Mesenteric fat pad (tissue), 1 donor: Measurements from ENCODE around the gene ZBTB39. TPM values are rescaled to one million over a fixed set of nuclear protein-coding genes. Genes with fewer than 3 reads are reported as not detected.
"Not testable (repeated sequence)": the region's sequence is repeated elsewhere in the genome, so short reads cannot be mapped to it uniquely, and the experiment has no call there.

Source experiments
- DNase-seq: peaks from one replicate; pipeline ENCODE4 v3.0.0-alpha.2; 2020; ENCODE audit warnings: low spot score
- total RNA-seq: library from RNA; stranded (reverse); fragmentation: NEBNext Ultra II Directional; extraction: Animal tissue kit (Norgen Biotek cat#: 25700); gene quantifications from one replicate; pipeline ENCODE4 v1.2.1, GENCODE V29; 2021
- donor health status: DM: yes; HTN: yes; CAD: no.

The ZBTB39 gene
- total RNA-seq, 1 donor from 2014 or later = 3.6 TPM

DNA sequence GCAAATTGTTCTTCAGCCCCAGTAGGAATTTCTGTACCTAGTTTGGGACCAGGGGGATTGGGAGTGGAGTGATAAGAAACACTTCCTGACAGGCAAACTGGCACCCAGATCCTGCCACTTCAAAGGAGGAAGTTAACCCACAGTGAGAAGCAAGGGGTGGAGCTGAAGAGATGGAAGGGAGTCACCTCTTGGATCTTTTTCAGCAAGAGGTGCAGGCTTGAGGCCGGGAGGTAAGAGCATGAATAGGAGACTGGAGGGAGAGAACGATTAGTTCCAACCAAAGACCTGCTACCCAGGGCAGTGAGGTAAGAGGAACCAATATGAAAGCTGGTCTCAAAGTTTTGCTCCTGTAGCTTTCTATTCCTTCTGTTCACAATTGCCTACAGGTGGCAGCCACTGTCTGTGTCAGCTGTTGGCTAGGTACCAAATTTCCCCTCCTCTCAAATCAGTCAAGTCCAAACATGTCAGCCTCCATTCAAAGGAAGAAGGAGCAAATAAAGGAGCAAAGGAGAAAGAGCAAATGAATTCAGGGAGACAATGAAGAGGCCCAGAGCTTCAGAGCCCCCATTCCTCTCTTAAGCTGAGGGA lies 24.9 kb upstream of the ZBTB39 start:
- DNase-seq = peak; percentile 37

DNA sequence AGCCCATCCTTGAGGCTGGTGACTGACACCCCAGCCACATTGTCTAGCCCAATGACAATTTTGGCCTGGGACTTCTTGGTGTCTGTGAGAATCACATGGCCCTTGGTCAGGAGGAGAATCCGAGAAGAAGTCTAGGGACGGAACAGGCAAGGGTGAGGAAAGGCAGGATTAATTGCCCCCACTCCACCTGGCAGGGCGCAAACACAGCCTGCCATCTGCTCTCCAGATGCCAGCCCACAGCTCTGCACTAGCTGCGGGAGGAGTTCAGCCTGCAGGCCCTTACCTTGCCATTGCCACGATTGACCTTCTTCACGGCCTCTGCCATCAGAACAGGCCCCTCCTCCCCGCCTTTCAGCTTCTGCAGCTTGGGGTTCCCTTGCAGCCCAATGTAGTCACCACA lies 23.1 kb upstream of the ZBTB39 start:
- no peak for DNase-seq

DNA sequence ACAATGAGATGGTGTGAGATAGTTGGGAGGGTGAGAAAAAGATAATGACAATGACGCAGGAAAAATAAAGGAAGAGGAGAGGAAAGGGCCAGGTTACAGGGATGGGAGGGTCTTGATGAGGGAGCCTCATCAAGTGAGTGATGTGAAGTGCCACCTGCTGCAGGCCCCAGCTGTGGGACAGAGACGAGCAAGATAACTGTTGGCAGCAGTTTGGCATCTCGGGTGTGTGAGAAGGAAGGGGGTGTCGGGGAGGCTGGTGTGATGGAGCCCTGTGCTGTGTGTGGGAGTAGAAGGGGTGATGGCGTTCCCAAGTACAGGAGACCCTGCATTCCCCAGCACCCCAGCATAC lies 21.4 kb upstream of the ZBTB39 start:
- DNase-seq = peak; percentile 51

DNA sequence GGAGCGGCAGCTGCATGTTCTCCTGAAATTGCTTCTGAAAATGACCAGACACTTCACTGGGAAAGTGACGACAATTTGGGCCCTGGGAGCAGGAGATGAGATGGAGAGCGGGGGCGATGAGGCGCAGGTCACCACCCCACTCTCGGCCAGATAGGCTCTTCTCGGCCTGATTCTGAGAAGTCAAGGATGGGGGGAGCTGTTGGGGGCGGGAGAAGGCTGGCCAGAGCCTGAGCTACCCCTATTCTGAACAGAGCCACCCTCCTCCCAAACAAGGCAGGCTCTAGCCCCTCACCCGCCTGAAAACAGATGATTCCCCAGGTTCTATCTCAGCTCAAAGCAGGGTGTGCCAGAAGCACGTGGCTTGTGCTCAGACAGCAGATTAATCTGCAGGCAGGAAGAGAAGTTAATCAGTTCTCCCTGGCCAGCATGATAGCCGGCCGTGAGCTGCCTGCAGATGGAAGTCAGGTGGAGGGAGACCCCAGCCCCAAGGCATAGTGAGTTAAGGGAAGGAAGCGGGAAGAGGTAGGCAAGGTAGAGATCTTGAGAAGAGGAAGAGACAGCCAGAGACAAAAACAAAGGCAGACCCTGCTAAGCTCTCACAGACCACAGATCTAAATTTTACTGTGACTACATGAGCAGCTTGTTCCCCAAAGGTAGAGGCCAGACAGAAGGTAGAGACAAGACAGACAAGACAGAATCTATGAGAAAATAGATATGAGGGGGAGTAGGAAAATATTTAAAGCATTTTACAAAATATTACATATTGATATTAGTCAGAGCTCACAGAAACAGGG lies 20.9 kb upstream of the ZBTB39 start:
- no peak for DNase-seq

DNA sequence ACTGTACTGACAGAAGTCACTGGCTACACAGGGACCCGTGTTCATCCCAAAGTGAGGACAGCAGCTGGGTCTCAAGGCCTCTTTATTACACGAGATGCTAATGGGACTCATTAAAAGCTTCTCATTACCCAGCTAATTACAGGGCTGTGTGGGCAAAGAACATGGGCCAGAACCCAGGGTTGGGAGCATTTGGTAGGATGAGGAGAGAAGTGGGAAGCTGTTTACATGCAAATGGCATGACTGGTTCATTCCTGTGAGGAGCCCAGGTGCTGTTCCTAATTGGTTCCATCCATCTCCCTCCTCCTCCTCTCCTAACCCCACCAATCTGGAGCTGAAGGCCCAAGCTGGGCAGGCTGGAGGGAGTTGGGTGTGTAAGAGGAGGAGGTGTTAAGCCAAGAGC lies 18.9 kb upstream of the ZBTB39 start:
- no peak for DNase-seq

DNA sequence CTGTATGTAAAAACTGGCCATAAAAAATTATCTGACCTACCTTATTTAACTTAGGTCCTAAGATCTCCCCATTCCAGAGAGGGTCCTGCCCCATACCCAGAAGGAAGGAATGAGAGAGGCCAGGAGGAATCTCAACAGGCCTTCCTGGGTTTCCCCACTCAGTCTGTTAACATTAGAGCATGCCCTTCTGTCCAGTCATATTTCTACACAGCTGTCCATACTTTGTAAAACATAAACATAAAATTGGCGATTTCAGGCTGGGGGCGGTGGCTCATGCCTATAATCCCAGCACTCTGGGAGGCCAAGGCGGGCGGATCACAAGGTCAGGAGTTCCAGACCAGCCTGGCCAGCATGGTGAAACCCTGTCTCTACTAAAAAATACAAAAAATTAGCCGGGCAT lies 16.0 kb upstream of the ZBTB39 start:
- not testable (repeated sequence) for DNase-seq

DNA sequence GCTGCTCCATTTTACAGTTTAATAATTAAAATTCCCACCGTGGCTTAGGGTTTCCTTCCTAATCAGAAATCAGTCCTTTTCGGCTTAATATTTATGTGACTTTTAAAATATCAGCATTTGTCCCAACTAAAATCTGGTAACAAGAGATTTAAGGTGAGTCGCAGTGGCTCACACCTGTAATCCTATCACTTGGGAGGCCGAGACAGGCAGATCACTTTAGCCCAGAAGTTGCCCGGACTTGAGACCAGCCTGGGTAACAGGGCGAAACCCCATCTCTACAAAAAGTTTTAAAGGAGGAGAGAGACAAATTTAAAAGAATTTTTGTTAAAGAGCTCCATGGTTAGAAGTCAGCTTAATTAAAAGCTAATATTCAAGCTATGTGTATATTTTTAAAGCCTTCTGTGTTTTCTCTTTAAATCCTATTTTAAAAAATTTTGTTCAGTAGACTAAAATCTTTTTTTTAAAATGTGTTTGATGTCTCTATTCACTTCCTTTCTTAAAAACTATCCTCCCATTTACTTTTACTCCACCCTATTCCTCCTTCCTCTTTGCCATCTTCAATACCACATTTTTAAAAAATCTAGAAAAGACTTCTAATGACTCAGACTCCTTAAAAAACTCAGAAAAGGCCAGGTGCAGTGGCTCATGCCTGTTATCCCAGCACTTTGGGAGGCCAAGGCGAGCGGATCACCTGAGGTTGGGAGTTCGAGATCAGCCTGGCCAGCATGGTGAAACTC lies 13.8 kb upstream of the ZBTB39 start:
- no peak for DNase-seq

DNA sequence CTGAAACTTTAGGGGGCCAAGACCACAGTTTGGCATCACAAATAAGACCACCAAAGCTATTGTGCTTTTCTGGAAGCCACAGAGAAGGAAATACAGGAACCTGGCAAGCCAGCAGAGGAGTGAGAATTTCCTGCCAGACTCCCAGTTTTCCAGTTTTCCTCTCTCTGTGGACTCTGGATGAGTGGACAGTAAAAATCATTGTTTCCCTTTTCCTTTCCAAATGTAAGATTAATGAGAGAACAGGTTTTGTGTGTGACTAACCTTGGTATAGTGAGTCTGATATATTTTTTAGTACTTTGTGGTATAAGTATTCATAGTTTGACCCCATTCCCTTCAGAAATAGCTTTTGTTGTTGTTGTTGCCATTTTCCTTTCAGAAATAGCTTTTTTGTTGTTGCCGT lies 12.6 kb upstream of the ZBTB39 start:
- no peak for DNase-seq

DNA sequence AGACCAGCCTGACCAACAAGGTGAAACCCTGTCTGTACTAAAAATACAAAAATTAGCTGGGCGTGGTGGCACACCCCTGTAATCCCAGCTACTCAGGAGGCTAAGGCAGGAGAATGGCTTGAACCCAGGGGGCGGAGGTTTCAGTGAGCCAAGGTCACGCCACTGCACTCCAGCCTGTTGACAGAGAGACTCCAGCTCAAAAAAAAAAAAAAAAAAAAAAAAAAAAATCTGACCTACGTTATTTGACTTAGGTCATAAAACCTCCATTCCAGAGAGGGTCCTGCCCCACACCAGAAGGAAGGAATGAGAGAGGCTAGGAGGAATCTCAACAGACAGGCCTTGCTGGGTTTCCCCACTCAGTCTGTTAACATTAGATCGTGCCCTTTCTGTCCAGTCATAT lies 12.0 kb upstream of the ZBTB39 start:
- DNase-seq = not testable (repeated sequence)

DNA sequence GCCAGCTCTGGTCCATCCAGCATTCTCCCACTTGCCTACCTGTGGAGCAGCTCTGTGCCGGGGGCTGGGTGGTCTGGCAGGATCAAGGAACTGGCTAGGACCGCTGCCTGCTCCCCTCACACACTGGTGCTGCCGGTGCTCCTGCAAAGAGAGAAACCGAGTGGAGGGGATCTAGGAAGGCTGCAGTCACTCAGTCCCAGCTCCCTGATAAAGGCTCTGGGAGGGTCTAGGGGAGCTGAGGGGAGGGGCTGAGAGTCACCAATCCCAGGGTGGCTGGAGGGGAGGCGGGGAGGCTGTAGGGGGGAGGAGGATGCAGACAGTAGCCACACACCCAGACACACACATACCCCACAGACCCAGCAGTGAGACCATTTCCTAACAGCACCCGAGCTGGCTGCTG lies 10.0 kb upstream of the ZBTB39 start, which contains the start of gene TAC3:
TSS of gene TAC3 (minus strand) at position 182 of the 400 bp plus-strand sequence. CDS start 732 bp downstream, outside the sequence.
- no peak for DNase-seq

DNA sequence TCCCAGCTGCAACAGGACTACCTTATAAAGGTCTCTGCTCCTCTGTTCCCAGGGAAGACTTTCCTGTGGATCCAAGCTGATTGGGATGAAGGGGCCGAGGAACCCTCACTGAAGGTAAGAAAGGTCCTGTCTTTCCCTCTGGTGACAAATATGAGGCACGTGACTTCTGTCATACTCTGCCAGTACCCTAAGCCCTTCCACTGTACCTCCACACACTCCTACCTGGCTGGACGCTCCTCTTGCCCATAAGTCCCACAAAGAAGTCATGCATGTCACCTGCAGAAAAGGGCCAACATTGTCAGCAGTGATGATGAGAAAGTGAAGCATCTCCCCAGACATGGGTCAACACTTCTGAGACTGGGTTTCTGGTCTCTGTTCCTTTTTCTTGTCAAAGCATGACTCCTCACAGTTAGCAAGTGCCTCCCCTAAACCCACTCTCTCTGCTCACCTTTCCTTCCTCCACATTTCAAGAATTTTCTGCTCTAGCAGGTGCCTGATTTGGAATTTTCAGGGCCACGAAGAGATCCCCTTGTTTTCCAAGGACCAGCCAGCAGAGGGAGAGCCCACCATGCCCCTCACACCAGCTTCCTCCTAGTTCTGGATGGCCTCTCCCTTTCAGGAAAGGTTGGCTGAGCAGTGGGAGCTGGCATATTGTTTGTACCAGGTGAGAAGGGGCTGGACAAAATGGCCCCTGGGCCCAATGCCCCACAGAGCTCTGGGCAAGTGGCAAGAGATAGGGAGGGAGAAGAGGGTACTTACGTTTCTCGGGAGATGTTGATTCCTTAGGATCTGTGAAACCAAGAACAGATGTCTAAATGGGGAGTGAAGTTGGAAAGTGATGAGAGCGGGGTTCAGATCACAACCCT lies 6.5 kb upstream of the ZBTB39 start:
- peak; percentile 81 for DNase-seq

DNA sequence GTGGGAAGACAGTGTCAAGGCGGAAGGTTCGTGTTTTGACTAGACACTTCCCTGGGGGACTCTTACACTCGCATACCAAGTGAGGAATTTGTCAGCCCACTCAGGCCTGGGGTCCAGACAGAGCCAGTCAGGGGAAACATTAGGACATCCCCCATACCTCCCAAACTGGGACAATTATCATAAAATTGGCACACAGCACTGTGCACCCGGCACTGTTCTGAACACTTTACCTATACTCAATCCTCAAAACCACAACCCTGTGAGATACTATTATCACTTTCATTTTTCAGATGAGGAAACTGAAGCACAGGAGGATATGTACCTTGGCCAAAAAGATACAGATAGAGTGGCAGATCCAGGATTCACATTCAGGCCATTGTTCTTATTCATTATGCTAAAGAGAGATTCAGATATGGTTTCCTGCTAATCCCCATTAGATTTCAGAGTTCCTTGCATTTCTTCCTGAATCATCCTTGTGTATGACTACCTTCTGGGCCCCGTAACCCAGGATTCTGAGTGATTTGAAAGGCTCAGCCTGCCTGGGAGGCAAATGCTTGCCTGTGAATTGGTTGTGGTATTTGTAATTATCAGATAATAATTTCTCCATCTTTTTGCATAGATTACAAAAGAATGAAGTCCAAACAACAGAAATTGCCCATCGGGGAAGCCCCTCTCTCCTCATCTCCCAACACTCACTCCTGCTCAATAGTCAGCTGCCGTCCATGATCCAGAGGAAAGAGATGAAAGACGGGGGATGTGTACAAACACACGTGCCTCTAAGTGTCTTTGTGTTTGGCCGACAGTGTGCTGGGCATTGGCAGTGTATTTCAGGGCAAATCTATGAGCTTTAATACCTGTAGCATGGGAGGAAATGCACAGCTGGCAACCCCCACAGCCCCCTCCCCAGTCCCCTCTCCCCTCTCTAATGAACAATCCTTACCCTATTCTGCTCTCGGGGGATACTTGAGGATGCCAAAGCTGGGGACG lies 5.4 kb upstream of the ZBTB39 start:
- peak; percentile 53 for DNase-seq

DNA sequence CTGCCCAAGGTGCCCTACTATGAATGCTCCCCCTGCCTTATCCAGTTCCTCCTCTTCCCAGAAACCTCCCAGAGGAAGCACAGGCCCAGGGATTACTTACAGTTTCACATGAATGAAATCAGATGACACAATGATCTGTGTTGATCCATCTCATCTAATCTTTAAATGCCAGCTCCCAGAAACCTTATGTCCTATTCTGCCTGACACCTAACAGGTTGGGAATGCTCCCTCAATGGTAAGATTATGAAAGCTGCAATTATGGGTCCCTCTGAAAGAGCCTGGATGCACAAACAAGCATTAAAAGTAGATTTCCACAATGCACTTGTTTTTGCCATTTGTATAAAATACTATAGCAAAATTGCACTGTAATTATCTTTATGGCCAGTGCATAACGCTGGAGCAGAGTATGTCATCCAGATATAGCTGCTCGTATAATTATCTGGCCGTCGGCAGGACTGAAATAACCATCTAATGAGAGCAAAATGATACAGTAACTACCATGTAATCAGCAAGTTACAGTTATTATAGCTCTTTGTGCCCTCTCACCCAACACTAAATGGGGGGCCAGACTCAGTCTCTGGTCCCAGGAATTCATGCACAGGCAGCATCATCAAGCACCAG lies 4.4 kb upstream of the ZBTB39 start:
- no peak for DNase-seq

DNA sequence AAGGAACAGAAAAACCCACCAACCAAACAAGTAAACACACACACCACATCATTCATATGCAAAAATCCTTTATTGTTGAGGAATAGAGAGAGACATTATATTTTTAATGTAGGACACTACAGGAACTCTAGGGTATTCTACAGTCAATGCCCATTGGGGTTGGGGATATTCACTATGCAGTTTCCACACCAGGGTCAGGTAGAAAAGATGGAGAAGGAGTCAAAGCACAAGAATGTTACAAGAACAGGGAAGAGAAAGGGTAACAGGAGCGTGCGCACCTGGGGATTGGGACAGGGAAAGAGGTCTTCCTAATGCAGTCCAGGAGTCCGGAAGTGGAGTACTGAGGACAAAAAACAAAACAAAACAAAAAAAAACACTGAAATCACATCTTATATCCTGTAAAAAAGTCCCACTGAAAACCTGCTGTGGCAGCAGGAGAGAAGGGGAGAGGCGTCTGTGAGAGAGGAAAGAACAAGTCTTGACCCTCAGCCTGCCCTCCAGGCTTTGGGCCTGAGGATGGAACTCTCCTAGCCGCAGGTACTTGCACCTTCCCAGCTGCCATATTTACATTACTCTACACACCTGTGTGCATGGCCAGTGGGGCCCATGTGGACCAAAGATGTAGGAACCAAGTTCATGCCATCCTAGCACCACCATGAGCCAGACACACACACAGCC lies 3.7 kb upstream of the ZBTB39 start:
- DNase-seq = peak; percentile 57

DNA sequence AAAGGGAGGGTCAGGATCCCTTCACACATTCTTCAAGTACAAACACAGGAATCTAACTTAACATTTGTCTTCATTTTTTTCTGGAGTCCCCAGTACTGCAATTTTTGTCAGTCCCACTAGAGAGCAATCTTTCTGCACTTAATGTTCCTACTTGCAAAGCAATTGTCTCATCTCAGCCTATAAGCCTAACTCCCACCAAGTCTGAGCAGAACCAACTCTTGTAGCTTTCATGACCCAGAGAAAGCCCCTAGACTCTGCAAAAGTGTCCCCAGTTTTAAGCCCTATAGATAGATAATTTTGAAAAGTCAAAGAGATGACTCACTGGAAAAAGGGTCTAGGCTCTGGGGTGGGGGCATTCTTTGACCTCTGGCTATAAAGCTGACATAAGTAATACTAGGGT lies 1.8 kb upstream of the ZBTB39 start:
- DNase-seq = no peak

DNA sequence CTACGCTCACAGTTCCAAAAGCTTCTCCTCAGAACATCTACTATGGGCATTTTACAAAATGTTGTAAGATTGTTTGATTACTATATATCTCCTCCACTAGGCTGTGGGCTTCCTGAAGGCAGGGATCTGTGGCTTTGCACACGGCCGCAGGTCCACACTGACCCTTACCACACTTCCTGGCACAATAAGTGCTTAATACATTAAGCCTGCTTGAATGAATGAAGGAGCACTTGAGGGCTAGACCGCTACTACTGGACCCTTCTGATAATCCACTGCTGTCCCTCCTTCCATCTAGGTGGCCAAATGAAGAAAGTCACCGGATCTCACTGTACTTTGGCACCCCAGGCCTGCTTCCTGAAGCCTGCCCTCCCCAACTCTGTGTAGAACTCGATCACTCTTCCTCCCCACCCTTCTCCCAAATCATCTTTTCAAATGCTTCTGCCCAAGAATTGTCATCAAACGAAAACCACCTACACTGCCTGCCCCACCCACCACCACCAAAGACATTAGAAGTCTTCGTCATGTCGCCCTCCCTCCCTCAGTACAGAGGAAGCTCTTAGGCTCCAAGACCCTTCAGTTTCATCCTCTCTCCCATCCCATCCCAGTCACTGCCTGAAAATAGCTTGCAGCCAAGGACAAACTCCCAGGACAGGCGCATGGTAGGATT lies 596 bp upstream of the ZBTB39 start:
- no peak for DNase-seq

DNA sequence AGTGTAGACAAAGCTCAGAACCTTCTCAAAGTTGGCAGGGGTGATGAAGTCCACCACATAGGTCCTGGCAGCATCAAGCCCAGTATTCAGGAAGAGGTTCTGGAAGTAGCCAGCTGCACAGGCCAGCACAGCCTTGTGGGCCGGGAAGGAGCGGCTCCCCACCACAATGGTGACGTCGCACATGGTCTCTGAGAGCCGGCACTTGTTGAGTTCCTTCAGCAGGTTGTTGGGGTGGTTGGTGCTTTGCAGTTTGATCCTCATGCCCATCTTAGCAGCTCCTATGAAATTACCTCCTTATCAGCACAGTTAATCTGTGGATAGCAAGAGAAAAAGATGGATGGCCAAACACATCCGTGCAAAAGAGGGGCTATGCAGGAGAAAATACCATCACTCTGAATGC lies 1.7 kb downstream of the ZBTB39 start:
- DNase-seq = no peak

DNA sequence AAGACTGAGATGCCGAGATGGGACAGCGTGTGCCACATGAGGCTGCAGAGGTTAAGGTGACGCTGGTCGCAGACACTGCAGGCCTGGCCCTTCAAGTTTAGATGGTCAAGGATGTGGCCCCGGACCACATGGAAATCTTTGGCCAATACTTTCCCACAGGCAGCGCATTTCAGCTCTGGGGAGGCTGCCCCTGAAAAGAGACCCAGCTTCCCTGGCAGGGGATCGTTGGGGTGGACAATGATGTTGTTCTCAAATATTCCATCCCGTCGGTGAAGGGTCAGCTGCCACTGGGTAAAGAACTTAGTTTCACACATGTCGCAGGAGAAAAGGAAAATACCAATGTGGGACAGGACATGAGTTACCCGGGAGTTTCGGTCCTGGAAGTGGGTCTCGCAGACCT lies 3.0 kb downstream of the ZBTB39 start:
- no peak for DNase-seq
